ENCODE data around the gene SELENBP1.

SELENBP1 gene

DNA sequence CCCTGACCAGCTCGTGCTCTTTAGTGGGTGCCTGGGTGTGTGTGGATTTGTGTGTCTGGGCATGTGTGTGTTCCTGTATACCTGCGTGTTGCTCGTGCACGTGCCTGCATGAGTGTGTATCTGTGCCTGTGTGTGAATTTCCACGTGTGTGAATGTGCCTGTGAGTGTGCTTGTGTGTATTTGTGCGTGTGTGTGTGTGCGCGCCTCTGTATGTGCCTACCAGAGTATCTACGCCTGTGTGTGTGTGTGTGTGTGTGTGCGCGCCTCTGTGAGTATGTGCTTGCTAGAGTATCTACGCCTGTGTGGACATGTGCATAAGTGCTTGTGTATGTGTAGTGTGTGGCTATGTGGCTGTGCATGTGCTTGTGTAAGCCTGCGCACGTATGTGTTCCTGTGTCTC is 691 bp upstream of the SELENBP1 start:
- peaks cover 0 to 52% (median 44%) of the 10 kb centered on the region in 4 donors for H3K4me1 ChIP-seq
- H3K4me3 ChIP-seq, result no peak overlapping the region
- intact Hi-C loops (cut with DNase I; ENCODE audit: low total_unique reads), result no loop called here
- H3K36me3 ChIP-seq, result peaks cover 0 to 3% (median 0%) of the 10 kb centered on the region in 3 donors
- no peaks in the 10 kb centered on the region for H3K27me3 ChIP-seq
- H3K27ac ChIP-seq, result peak overlapping the region; percentile 71 to 88
- no peak for DNase-seq
- H3K9me3 ChIP-seq, result no peaks in the 10 kb centered on the region
- no peak for TF ChIP-seq CTCF (IDR thresholded peaks at IDR 0.05)

DNA sequence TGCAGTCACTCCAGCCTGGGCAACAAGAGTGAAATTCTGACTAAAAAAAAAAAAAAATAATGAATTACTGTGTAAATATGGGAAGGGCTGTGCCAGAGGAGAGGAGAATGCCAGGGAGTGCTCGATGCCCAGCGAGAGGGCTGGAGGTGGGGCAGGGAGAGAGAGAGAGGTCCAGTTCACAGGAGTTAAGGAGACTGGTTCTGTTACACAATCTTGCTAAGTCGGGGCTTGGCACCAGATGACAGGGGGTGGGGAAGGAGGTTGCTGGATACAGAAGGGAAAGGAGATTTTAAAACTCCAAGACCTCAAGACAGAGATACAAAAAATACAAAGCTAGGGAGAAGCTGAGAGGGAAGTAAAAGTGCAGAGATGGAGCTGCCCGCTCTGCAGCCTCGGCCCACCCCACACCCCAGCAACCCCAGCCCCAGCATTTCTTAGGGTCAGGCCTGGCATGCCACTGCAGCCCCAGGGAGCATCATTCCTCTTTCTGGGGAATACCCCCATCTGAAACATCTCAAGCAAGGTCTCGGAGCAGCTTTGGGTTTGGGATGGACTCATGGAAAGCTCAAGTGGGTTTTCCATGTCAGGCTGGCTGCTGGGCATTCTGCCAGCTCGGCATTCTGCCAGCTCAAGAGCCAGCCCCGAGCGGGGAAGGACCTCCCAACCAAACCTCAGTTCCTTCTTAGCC is 991 bp downstream of the SELENBP1 start:
- Histone ChIP-seq H3K4me3 (peak overlapping the region; percentile 58), H3K36me3 (peaks cover 0 to 18% (median 12%) of the 10 kb centered on the region in 3 donors), H3K27ac (peak overlapping the region; percentile 71 to 88), H3K4me1 (peaks cover 0 to 60% (median 44%) of the 10 kb centered on the region in 4 donors), H3K9me3 (no peaks in the 10 kb centered on the region), H3K27me3 (no peaks in the 10 kb centered on the region)
- TF ChIP-seq CTCF (IDR thresholded peaks at IDR 0.05), result no peak
- intact Hi-C loops (cut with DNase I; ENCODE audit: low total_unique reads), result no loop called here
- peak; percentile 91 to 95 for DNase-seq

DNA sequence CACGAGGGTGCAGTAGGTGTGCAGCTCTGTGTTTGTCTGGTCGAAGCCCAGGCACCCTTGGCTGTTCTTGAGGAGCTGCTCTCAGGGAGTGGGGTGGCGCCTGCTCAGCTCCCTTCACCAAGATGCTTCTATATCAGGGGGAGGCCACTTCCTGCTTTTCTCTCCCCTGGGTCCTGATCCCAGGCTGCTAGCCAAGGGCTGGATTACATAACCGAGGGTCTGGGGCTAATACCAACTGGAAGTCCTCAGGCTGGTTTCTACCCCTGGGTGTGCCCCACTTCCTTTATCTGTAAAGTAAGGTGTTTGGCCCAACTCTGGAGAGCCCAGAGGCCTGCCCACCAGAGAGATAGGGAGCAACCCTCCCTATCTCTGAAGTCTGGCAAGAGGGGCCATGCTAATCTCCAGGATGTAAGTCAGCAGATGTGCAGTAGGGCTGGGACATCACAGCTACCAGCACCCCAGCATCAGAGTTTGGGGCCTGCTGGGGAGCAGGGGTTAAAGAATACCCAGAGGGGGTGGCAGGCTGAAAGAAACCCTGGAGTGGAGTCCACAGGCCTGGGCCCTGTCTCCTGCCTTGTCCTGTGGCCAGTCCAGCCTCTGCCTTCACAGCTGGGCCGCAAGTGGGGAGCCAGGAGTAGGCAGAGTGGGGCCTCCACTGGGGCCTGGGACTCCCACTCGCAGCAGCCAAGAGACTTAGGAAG is 2.1 kb downstream of the SELENBP1 start:
- H3K36me3 ChIP-seq, result peaks cover 11 to 29% (median 23%) of the 10 kb centered on the region in 3 donors
- peak overlapping the region in 1 of 2 donors; percentile 58 for H3K4me3 ChIP-seq
- H3K9me3 ChIP-seq, result no peaks in the 10 kb centered on the region
- no peaks in the 10 kb centered on the region for H3K27me3 ChIP-seq
- intact Hi-C loops (cut with DNase I; ENCODE audit: low total_unique reads), result no loop called here
- no peak for TF ChIP-seq CTCF (IDR thresholded peaks at IDR 0.05)
- DNase-seq, result peak in 1 of 2 donors; percentile 36
- H3K27ac ChIP-seq, result peak overlapping the region; percentile 71 to 88
- peaks cover 0 to 60% (median 44%) of the 10 kb centered on the region in 4 donors for H3K4me1 ChIP-seq

DNA sequence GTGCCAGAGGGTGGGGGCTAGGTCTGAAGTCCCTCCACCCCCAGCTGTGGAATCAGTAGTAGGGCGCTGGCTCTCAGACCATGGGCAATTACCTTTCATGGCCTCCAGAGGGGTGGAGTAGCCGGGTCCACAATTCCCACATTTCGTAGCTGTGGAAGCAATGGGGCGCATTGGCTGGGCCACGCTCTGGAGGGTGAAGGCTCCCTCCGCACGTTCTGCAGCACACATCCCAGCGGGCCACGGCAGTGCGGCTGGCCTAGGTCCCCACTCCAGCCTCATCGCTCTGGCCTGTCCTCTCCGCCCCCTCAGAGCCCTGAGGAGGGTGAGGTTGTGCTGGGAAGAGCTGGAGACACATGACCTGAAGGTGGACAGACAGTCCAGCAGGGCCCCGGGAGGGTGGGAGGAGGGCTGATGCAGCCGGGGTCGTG is 2.9 kb downstream of the SELENBP1 start:
- Histone ChIP-seq H3K4me3 (no peak overlapping the region), H3K36me3 (peaks cover 18 to 36% (median 31%) of the 10 kb centered on the region in 3 donors), H3K27me3 (no peaks in the 10 kb centered on the region), H3K27ac (peak overlapping the region; percentile 71 to 88), H3K9me3 (no peaks in the 10 kb centered on the region), H3K4me1 (peaks cover 0 to 60% (median 44%) of the 10 kb centered on the region in 4 donors)
- intact Hi-C loops (cut with DNase I; ENCODE audit: low total_unique reads), result no loop called here
- DNase-seq, result no peak
- no peak for TF ChIP-seq CTCF (IDR thresholded peaks at IDR 0.05)

DNA sequence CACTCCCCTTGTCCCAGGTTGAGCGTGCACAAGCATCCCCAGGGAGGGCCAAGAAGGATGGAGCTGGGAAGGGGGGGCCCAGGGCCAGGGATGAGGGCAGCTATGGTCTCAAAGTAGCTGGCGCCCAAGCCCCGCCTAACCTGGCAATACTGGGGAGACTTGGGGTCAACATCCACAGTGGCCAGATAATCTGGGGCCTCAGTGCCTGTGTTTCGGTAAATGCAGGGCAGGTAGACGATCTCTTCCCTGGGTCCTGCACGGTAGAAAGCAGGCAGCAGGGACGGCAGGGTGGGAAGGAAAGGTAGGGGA is 3.2 kb downstream of the SELENBP1 start:
- Histone ChIP-seq H3K36me3 (peaks cover 22 to 40% (median 34%) of the 10 kb centered on the region in 3 donors), H3K4me1 (peaks cover 0 to 60% (median 44%) of the 10 kb centered on the region in 4 donors), H3K9me3 (no peaks in the 10 kb centered on the region), H3K27me3 (no peaks in the 10 kb centered on the region), H3K27ac (peak overlapping the region; percentile 71 to 88), H3K4me3 (no peak overlapping the region)
- no peak for TF ChIP-seq CTCF (IDR thresholded peaks at IDR 0.05)
- intact Hi-C loops (cut with DNase I; ENCODE audit: low total_unique reads), result no loop called here
- no peak for DNase-seq

All from tibial artery (tissue), 4 donors.